Measurements from ENCODE around the gene TFRC. TPM values are rescaled to one million over a fixed set of nuclear protein-coding genes. Genes with fewer than 3 reads are reported as not detected.

The TFRC gene
- total and polyA plus RNA-seq, 2 experiments from 2014 or later, result 35.5 to 187 TPM

DNA sequence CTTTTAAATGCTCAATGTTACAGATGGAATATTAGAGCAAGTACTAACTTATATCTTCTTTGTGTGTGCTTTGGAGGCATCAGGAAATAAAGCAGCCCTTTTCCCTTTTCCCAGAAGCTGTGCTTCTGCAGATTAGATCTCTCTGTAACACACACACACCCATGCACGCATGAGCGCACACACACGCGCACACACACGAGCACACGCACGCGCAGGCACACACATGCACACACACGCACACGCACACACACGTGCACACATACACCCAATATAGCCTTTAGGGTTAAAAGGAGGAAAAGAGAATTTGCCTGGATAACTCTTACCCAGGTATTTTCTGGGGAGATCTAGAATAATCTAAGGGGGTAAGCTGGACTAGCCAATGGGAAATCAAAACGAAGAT, 56.9 kb downstream of the TFRC start (continued):
- TF ChIP-seq, protein P1, sequence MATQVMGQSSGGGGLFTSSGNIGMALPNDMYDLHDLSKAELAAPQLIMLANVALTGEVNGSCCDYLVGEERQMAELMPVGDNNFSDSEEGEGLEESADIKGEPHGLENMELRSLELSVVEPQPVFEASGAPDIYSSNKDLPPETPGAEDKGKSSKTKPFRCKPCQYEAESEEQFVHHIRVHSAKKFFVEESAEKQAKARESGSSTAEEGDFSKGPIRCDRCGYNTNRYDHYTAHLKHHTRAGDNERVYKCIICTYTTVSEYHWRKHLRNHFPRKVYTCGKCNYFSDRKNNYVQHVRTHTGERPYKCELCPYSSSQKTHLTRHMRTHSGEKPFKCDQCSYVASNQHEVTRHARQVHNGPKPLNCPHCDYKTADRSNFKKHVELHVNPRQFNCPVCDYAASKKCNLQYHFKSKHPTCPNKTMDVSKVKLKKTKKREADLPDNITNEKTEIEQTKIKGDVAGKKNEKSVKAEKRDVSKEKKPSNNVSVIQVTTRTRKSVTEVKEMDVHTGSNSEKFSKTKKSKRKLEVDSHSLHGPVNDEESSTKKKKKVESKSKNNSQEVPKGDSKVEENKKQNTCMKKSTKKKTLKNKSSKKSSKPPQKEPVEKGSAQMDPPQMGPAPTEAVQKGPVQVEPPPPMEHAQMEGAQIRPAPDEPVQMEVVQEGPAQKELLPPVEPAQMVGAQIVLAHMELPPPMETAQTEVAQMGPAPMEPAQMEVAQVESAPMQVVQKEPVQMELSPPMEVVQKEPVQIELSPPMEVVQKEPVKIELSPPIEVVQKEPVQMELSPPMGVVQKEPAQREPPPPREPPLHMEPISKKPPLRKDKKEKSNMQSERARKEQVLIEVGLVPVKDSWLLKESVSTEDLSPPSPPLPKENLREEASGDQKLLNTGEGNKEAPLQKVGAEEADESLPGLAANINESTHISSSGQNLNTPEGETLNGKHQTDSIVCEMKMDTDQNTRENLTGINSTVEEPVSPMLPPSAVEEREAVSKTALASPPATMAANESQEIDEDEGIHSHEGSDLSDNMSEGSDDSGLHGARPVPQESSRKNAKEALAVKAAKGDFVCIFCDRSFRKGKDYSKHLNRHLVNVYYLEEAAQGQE (IDR thresholded peaks at IDR 0.05; ENCODE audit: unreplicated experiment), result no peak
- TF ChIP-seq ZNF331 (CRISPR knock-in tag; IDR thresholded peaks at IDR 0.05; ENCODE audit: low read depth) (no peak), POLR2AphosphoS5 (IDR thresholded peaks at IDR 0.05; ENCODE audit: low read depth) (no peak)

DNA sequence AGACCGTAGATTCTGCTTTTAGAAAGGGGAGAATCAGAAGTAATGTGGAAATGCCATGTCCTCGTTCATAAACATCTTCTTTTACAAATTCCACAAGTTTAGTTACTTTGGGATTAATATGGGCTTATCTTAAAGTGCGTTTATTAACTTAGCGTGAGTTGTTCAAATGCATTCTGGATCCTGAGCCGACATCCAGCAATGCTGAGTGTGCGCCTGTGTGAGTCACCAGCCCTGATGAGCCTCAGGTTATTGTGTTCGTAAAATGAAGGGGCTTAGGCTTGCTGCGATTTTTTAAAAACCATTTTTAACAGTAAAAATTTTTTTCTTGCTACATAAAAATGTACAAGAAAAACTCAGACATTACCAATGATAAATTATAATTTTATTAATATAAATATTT, 57.9 kb downstream of the TFRC start:
- H3K36me3 ChIP-seq (ENCODE audit: insufficient read depth), result no peaks in the 10 kb centered on the region
- no peaks in the 10 kb centered on the region for H3F3A ChIP-seq (replicated peaks; ENCODE audit: low read depth)
- no peaks in the 10 kb centered on the region for H3K79me2 ChIP-seq (replicated peaks; ENCODE audit: insufficient read depth)
- no peaks in the 10 kb centered on the region for H3K27me3 ChIP-seq (ENCODE audit: insufficient read depth)
- Mint-ChIP-seq H3K4me1 (no peaks in the 10 kb centered on the region; the same call in 2 of the 3 replicates), H3K27me3 (ENCODE audit: insufficient read depth, low read depth, poor library complexity) (no peaks in the 10 kb centered on the region), H3K27ac (no peak overlapping the region), H3K4me3 (no peak overlapping the region), H3K9me3 (peaks cover 15% of the 10 kb centered on the region), H3K36me3 (ENCODE audit: low read depth) (peaks cover 11% of the 10 kb centered on the region)
- no peak for ATAC-seq
- TF ChIP-seq, protein P2, sequence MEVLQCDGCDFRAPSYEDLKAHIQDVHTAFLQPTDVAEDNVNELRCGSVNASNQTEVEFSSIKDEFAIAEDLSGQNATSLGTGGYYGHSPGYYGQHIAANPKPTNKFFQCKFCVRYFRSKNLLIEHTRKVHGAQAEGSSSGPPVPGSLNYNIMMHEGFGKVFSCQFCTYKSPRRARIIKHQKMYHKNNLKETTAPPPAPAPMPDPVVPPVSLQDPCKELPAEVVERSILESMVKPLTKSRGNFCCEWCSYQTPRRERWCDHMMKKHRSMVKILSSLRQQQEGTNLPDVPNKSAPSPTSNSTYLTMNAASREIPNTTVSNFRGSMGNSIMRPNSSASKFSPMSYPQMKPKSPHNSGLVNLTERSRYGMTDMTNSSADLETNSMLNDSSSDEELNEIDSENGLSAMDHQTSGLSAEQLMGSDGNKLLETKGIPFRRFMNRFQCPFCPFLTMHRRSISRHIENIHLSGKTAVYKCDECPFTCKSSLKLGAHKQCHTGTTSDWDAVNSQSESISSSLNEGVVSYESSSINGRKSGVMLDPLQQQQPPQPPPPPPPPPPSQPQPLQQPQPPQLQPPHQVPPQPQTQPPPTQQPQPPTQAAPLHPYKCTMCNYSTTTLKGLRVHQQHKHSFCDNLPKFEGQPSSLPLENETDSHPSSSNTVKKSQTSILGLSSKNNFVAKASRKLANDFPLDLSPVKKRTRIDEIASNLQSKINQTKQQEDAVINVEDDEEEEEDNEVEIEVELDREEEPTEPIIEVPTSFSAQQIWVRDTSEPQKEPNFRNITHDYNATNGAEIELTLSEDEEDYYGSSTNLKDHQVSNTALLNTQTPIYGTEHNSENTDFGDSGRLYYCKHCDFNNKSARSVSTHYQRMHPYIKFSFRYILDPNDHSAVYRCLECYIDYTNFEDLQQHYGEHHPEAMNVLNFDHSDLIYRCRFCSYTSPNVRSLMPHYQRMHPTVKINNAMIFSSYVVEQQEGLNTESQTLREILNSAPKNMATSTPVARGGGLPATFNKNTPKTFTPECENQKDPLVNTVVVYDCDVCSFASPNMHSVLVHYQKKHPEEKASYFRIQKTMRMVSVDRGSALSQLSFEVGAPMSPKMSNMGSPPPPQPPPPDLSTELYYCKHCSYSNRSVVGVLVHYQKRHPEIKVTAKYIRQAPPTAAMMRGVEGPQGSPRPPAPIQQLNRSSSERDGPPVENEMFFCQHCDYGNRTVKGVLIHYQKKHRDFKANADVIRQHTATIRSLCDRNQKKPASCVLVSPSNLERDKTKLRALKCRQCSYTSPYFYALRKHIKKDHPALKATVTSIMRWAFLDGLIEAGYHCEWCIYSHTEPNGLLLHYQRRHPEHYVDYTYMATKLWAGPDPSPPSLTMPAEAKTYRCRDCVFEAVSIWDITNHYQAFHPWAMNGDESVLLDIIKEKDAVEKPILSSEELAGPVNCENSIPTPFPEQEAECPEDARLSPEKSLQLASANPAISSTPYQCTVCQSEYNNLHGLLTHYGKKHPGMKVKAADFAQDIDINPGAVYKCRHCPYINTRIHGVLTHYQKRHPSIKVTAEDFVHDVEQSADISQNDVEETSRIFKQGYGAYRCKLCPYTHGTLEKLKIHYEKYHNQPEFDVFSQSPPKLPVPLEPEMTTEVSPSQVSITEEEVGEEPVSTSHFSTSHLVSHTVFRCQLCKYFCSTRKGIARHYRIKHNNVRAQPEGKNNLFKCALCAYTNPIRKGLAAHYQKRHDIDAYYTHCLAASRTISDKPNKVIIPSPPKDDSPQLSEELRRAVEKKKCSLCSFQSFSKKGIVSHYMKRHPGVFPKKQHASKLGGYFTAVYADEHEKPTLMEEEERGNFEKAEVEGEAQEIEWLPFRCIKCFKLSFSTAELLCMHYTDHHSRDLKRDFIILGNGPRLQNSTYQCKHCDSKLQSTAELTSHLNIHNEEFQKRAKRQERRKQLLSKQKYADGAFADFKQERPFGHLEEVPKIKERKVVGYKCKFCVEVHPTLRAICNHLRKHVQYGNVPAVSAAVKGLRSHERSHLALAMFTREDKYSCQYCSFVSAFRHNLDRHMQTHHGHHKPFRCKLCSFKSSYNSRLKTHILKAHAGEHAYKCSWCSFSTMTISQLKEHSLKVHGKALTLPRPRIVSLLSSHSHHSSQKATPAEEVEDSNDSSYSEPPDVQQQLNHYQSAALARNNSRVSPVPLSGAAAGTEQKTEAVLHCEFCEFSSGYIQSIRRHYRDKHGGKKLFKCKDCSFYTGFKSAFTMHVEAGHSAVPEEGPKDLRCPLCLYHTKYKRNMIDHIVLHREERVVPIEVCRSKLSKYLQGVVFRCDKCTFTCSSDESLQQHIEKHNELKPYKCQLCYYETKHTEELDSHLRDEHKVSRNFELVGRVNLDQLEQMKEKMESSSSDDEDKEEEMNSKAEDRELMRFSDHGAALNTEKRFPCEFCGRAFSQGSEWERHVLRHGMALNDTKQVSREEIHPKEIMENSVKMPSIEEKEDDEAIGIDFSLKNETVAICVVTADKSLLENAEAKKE (CRISPR knock-in tag; IDR thresholded peaks at IDR 0.05), result no peak
- TF ChIP-seq CREB1 (CRISPR knock-in tag; IDR thresholded peaks at IDR 0.05; ENCODE audit: low read depth) (no peak), JUNB (IDR thresholded peaks at IDR 0.05; ENCODE audit: unreplicated experiment) (no peak), EZH2 (IDR thresholded peaks at IDR 0.05; ENCODE audit: low read depth, unreplicated experiment) (no peak), ZNF331 (CRISPR knock-in tag; IDR thresholded peaks at IDR 0.05; ENCODE audit: low read depth) (no peak), NANOG (IDR thresholded peaks at IDR 0.05; ENCODE audit: borderline replicate concordance) (no peak), ZNF114 (CRISPR knock-in tag; IDR thresholded peaks at IDR 0.05) (no peak), STAT1 (IDR thresholded peaks at IDR 0.05; ENCODE audit: unreplicated experiment) (no peak)
- TF ChIP-seq, protein P3, sequence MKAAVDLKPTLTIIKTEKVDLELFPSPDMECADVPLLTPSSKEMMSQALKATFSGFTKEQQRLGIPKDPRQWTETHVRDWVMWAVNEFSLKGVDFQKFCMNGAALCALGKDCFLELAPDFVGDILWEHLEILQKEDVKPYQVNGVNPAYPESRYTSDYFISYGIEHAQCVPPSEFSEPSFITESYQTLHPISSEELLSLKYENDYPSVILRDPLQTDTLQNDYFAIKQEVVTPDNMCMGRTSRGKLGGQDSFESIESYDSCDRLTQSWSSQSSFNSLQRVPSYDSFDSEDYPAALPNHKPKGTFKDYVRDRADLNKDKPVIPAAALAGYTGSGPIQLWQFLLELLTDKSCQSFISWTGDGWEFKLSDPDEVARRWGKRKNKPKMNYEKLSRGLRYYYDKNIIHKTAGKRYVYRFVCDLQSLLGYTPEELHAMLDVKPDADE (IDR thresholded peaks at IDR 0.05), result no peak
- TF ChIP-seq, protein P4, sequence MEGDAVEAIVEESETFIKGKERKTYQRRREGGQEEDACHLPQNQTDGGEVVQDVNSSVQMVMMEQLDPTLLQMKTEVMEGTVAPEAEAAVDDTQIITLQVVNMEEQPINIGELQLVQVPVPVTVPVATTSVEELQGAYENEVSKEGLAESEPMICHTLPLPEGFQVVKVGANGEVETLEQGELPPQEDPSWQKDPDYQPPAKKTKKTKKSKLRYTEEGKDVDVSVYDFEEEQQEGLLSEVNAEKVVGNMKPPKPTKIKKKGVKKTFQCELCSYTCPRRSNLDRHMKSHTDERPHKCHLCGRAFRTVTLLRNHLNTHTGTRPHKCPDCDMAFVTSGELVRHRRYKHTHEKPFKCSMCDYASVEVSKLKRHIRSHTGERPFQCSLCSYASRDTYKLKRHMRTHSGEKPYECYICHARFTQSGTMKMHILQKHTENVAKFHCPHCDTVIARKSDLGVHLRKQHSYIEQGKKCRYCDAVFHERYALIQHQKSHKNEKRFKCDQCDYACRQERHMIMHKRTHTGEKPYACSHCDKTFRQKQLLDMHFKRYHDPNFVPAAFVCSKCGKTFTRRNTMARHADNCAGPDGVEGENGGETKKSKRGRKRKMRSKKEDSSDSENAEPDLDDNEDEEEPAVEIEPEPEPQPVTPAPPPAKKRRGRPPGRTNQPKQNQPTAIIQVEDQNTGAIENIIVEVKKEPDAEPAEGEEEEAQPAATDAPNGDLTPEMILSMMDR (conservative IDR thresholded peaks at IDR 0.05; ENCODE audit: low read depth in 2 of 2), result no peak
- no peaks in the 10 kb centered on the region for H3K9me2 ChIP-seq (ENCODE audit: insufficient read depth)
- no peaks in the 10 kb centered on the region for H4K20me1 ChIP-seq (replicated peaks; ENCODE audit: insufficient read depth)
- no peaks in the 10 kb centered on the region for H3K4me1 ChIP-seq (ENCODE audit: insufficient read depth)
- no peak for DNase-seq (ENCODE audit: low spot score)
- H3K4me2 ChIP-seq, result no peak overlapping the region
- no peak overlapping the region for H3K4me3 ChIP-seq
- no peak overlapping the region for H2AFZ ChIP-seq
- H3K27ac ChIP-seq (ENCODE audit: low read depth), result no peak overlapping the region
